Activated CD4-positive, alpha-beta memory T cell treated with anti-CD3 and anti-CD28 coated beads, Interleukin-2, amount 10 ng/mL, durations not matched to agents 7 days and 5 days (primary cell): Measurements from ENCODE around the gene MRFAP1. TPM values are rescaled to one million over a fixed set of nuclear protein-coding genes. Genes with fewer than 3 reads are reported as not detected.

Experiments used
- CTCF ChIA-PET: fragments of 350-600 bp; sonication (Branson Sonifier 250); formaldehyde crosslinking; loops from one replicate; lab custom pipeline; 2021; ENCODE audit warnings: antibody characterized with exemption, inconsistent platforms; lab: Charles Lee
- POLR2A ChIA-PET: fragments of 350-600 bp; sonication (Branson Sonifier 250); formaldehyde crosslinking; loops from one replicate; lab custom pipeline; 2021; ENCODE audit warnings: antibody characterized with exemption; lab: Charles Lee
- DNase-seq: peaks from one replicate; pipeline ENCODE4 v3.0.0-alpha.2; 2020
- H3K27ac Mint-ChIP-seq: one replicate; pipeline ENCODE4 v1.8.0; 2021; ENCODE audit warnings: mild to moderate bottlenecking, mixed read lengths
- H3K27me3 Mint-ChIP-seq: one replicate; pipeline ENCODE4 v1.8.0; 2021; ENCODE audit warnings: mixed read lengths
- H3K36me3 Mint-ChIP-seq: one replicate; pipeline ENCODE4 v1.8.0; 2021; ENCODE audit warnings: low read depth, mixed read lengths
- H3K4me1 Mint-ChIP-seq: one replicate; pipeline ENCODE4 v1.8.0; 2021; ENCODE audit warnings: mixed read lengths
- H3K4me3 Mint-ChIP-seq: one replicate; pipeline ENCODE4 v1.8.0; 2021; ENCODE audit warnings: mild to moderate bottlenecking, mixed read lengths
- H3K9me3 Mint-ChIP-seq: one replicate; pipeline ENCODE4 v1.8.0; 2021; ENCODE audit warnings: mixed read lengths
- total RNA-seq, 2 experiments: library from RNA; stranded (reverse); gene quantifications; one replicate each; pipeline ENCODE4 v1.2.3, GENCODE V29; 2021

The MRFAP1 gene
- total RNA-seq, 2 experiments from 2014 or later: 142 to 144 TPM

DNA sequence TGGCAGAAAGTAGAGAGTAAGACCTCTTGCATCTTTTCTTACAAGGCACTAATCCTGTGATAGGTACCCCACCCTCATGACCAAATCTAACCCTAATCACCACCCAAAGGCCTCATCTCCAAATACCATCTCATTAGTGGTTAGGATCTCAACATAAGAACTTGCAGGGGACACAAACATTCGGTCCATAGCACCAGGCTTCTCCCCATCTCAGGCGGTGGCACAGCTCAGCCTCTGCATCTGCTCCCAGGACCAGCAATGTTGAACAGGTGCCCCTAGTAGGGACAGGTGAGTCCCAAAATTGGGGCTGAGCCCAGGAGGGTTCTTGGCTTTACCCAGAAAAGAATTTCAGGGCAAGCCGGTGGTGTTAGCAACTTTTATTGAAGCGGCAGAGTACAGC is 8.4 kb upstream of the MRFAP1 start:
- Mint-ChIP-seq H3K4me1 (peaks cover 4% of the 10 kb centered on the region), H3K9me3 (no peaks in the 10 kb centered on the region), H3K36me3 (no peaks in the 10 kb centered on the region), H3K27me3 (no peaks in the 10 kb centered on the region), H3K27ac (no peak overlapping the region), H3K4me3 (no peak overlapping the region)
- ChIA-PET CTCF (no interaction called here), POLR2A (interaction anchor here (1.4 kb wide), 1 partner anchor 9 kb away, joined by 4 read pairs; the partner anchor contains the start of gene MRFAP1)
- DNase-seq: no peak

- ChIA-PET POLR2A (interaction anchor here (1.0 to 1.2 kb wide), 2 partner anchors 40 to 75 kb away, joined by 3 read pairs; a partner anchor contains a TSS), CTCF (interaction anchor here (1.3 to 1.4 kb wide), 2 partner anchors 31 to 59 kb away, joined by 3 to 5 read pairs; partner anchors contain the start of gene MAN2B2)
- H3K27me3 Mint-ChIP-seq: no peaks in the 10 kb centered on the region
- no peak overlapping the region for H3K4me3 Mint-ChIP-seq
- no peaks in the 10 kb centered on the region for H3K36me3 Mint-ChIP-seq
- H3K9me3 Mint-ChIP-seq: peaks cover under 1% of the 10 kb centered on the region
- DNase-seq: no peak
- peaks cover 4% of the 10 kb centered on the region for H3K4me1 Mint-ChIP-seq
- H3K27ac Mint-ChIP-seq: no peak overlapping the region
Measured at GRCh38 chr4:6633091-6633906, 7.2 kb upstream of the MRFAP1 start.

DNA sequence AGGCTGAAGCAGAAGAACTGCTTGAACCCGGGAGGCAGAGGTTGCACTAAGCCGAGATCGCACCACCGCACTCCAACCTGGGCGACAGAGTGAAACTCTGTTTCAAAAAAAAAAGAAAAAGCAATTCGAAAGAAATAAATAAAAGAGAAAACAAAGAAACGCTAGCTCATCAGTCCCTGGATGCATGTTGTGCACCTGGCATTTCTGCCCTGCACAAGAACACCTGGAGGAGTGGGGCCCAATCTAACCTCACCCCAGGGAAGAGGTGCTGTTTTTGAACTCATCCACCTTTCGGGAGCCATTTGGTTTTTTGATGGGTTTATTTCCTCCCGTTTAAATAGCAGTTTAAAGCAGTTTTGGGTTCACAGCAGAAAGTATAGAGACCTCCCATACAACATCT is 5.7 kb upstream of the MRFAP1 start:
- DNase-seq: no peak

DNA sequence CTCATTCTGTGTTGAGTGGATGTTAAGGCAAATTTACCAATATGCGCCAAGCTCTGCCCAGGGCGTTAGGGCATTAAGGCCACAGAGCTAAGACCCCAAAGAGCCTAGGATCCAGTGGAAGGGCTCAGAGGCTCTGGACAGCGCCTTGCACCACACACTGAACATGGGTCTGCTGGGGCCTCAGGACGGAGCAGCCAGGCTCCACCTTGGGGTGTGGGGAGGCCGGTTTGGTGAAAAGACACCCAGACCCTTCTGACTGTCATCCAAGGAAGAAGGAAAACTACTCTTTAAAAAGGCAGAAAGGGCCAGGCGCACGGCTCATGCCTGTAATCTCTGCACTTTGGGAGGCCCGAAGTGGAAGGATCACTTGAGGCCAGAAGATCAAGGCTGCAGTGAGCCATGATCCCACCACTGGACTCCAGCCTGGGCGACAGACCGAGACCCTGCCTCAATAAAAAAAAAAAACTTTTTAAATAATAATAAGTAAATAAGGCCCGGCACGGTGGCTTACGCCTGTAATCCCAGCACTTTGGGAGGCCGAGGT is 1.3 kb upstream of the MRFAP1 start:
- peaks cover 3% of the 10 kb centered on the region for H3K9me3 Mint-ChIP-seq
- no peaks in the 10 kb centered on the region for H3K27me3 Mint-ChIP-seq
- no peak overlapping the region for H3K4me3 Mint-ChIP-seq
- H3K36me3 Mint-ChIP-seq: peaks cover 37% of the 10 kb centered on the region
- H3K27ac Mint-ChIP-seq: no peak overlapping the region
- DNase-seq: no peak
- ChIA-PET CTCF (interaction anchor here (0.6 to 3.3 kb wide), 5 partner anchors 35 to 259 kb away, joined by 3 to 22 read pairs (median 6); partner anchors contain the start of gene MAN2B2), POLR2A (interaction anchor here (1.5 to 6.1 kb wide), 4 partner anchors 27 to 459 kb away, joined by 3 to 145 read pairs (median 22); partner anchors contain the start of gene MRFAP1L1)
- peaks cover 23% of the 10 kb centered on the region for H3K4me1 Mint-ChIP-seq

More for the DNA sequence above, 5.7 kb upstream of the MRFAP1 start:
- POLR2A ChIA-PET: interaction anchor here (1.2 kb wide), 1 partner anchor 39 kb away, joined by 3 read pairs; a partner anchor contains a TSS
- Mint-ChIP-seq H3K4me1 (peaks cover 4% of the 10 kb centered on the region), H3K27me3 (no peaks in the 10 kb centered on the region), H3K27ac (no peak overlapping the region), H3K4me3 (no peak overlapping the region), H3K36me3 (no peaks in the 10 kb centered on the region), H3K9me3 (peaks cover 3% of the 10 kb centered on the region)
- CTCF ChIA-PET: interaction anchor here (1.3 kb wide), 1 partner anchor 29 kb away, joined by 5 read pairs; no protein-coding TSS in a partner anchor

DNA sequence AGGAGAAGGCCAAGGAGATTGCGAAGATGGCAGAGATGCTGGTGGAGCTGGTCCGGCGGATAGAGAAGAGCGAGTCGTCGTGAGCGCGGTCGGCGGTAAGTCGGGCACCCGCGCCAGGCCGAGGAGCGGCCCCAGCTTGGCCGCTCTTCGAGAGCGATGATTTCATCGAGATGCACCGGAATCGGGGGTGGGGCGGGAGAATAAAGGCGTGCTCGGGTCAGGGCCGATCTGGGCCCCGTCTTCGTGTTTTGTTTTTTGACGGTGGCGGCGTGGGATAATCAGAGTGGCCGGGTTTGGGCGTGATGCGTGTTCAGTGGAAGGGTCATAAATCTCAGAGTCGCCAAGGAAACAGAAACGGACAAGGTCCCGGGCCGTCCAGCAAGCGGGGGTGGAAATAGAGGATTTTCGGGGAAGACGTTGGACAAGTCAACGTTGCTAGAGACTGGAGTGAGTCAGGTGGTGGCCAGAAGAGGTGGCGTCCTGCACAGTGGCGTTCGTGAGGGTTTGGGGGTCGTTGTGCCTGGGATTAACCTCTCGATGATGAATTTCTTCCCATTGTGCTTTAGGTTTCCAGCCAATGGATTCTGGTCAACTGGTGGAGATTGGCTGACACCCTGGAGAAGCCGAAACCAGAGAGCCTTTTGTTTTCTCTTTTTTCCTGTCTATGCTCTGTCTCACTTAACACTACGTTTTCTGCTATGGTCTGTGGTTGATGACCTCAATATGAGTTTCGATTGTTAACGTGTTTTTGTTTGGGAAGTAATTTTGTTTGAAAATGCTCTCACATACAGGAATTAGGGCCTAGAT is 882 bp downstream of the MRFAP1 start:
- POLR2A ChIA-PET: interaction anchor here (0.7 to 6.1 kb wide), 40 partner anchors 9 to 461 kb away, joined by 3 to 145 read pairs (median 4); partner anchors contain the start of genes BLOC1S4, GRPEL1, KIAA0232 and MAN2B2
- DNase-seq: peak; percentile 53
- Mint-ChIP-seq H3K9me3 (peaks cover 3% of the 10 kb centered on the region), H3K36me3 (peaks cover 37% of the 10 kb centered on the region), H3K27ac (peak overlapping the region; percentile 100), H3K4me1 (peaks cover 23% of the 10 kb centered on the region), H3K4me3 (peak overlapping the region; percentile 98), H3K27me3 (no peaks in the 10 kb centered on the region)
- CTCF ChIA-PET: interaction anchor here (0.8 to 3.3 kb wide), 11 partner anchors 15 to 232 kb away, joined by 3 to 22 read pairs (median 5); partner anchors contain the start of gene MAN2B2

DNA sequence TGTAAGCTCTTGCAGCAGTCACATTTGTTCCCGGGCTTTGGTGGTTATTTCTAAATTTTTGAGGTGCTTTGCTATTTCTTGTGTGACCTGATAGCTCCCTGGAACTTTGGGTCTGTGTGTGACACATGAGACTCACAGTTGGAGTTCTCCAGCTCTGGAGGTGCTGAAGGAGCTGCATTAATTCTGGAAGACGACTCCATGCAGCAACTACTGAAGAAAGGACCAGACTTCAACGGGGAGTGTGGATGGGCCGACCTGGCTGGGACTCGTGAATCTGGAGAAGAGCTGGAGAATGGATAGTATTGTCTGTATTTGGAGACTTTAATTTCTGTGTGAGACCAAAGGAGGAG is 1.5 kb downstream of the MRFAP1 start:
- POLR2A ChIA-PET: interaction anchor here (0.5 to 6.1 kb wide), 17 partner anchors 9 to 264 kb away, joined by 3 to 145 read pairs (median 6); partner anchors contain the start of genes BLOC1S4, MAN2B2, MRFAP1L1 and S100P
- no peaks in the 10 kb centered on the region for H3K27me3 Mint-ChIP-seq
- peaks cover 37% of the 10 kb centered on the region for H3K36me3 Mint-ChIP-seq
- peaks cover 23% of the 10 kb centered on the region for H3K4me1 Mint-ChIP-seq
- DNase-seq: no peak
- peak overlapping the region; percentile 100 for H3K27ac Mint-ChIP-seq
- peaks cover 3% of the 10 kb centered on the region for H3K9me3 Mint-ChIP-seq
- H3K4me3 Mint-ChIP-seq: peak overlapping the region; percentile 98
- CTCF ChIA-PET: interaction anchor here (1.0 to 3.3 kb wide), 5 partner anchors 17 to 232 kb away, joined by 4 to 22 read pairs (median 5); a partner anchor contains a TSS

- H3K27me3 Mint-ChIP-seq: no peaks in the 10 kb centered on the region
- no peak overlapping the region for H3K4me3 Mint-ChIP-seq
- no peak for DNase-seq
- POLR2A ChIA-PET: interaction anchor here (1.2 to 6.1 kb wide), 4 partner anchors 21 to 68 kb away, joined by 4 to 145 read pairs (median 24); partner anchors contain the start of gene MAN2B2
- peaks cover 37% of the 10 kb centered on the region for H3K36me3 Mint-ChIP-seq
- CTCF ChIA-PET: interaction anchor here (2.6 kb wide), 1 partner anchor 16 kb away, joined by 9 read pairs; no protein-coding TSS in a partner anchor
- H3K4me1 Mint-ChIP-seq: peaks cover 23% of the 10 kb centered on the region
- H3K9me3 Mint-ChIP-seq: peaks cover 2% of the 10 kb centered on the region
- H3K27ac Mint-ChIP-seq: no peak overlapping the region
Measured at GRCh38 chr4:6643141-6643847, 2.8 kb downstream of the MRFAP1 start.

DNA sequence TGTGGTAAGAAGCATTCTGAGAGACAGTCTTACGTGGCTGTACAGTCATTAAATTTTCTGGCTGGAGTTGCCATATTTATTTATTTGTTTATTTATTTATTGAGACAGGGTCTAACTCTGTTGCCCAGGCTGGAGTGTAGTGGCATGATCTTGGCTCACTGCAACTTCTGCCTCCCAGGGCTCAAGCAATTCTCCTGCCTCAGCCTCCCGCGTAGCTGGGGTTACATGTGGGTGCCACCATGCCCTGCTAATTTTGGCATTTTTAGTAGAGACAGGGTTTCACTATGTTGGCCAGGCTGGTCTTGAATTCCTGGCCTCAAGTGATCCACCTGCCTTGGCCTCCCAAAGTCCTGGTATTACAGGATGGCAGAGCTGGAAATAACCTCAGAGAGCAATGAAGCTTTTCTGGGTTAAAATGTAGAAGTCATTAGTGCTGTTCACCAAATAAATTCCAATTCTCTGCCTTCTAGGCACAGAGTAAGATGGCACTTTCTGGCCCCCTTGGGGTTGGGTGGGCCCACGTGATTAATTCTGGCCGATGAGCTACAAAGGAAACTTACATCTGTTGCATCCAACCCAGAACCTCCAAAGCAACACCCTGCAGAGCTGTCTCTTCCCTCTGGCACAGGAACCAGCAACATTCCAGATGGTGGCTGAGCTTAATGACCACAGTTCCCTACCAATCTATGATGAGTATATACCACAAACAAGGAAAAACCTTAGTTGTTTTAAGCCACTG is 4.5 kb downstream of the MRFAP1 start:
- CTCF ChIA-PET: no interaction called here
- DNase-seq: no peak
- Mint-ChIP-seq H3K9me3 (no peaks in the 10 kb centered on the region), H3K27ac (no peak overlapping the region), H3K36me3 (peaks cover 37% of the 10 kb centered on the region), H3K4me1 (peaks cover 23% of the 10 kb centered on the region), H3K4me3 (no peak overlapping the region), H3K27me3 (no peaks in the 10 kb centered on the region)
- POLR2A ChIA-PET: interaction anchor here (0.8 to 1.2 kb wide), 2 partner anchors 14 to 29 kb away, joined by 3 to 5 read pairs; a partner anchor contains a TSS

DNA sequence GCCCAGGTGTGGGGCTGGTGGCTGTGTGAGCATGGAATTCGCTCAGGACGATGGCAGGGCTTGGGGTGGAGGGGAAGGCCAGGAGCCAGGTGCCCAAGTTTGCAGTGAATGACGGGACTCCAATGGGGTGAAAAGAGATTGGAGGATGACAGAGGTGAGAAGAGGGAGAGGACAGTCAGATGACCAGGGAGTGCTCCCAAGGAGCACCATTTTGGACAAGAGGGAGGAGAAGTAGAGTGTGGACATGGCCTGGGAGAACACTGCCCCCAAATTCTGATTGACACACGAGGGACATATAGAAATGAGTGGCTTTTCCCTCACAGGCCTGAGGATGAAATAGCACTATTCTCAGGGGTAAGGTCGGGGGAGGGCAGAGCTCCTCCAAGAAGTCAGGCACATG is 6.7 kb downstream of the MRFAP1 start:
- Mint-ChIP-seq H3K4me1 (peaks cover 13% of the 10 kb centered on the region), H3K9me3 (no peaks in the 10 kb centered on the region), H3K4me3 (no peak overlapping the region), H3K27me3 (no peaks in the 10 kb centered on the region), H3K27ac (no peak overlapping the region), H3K36me3 (peaks cover 16% of the 10 kb centered on the region)
- no peak for DNase-seq
- CTCF ChIA-PET: interaction anchor here (0.9 kb wide), 1 partner anchor 21 kb away, joined by 3 read pairs; no protein-coding TSS in a partner anchor
- POLR2A ChIA-PET: no interaction called here

DNA sequence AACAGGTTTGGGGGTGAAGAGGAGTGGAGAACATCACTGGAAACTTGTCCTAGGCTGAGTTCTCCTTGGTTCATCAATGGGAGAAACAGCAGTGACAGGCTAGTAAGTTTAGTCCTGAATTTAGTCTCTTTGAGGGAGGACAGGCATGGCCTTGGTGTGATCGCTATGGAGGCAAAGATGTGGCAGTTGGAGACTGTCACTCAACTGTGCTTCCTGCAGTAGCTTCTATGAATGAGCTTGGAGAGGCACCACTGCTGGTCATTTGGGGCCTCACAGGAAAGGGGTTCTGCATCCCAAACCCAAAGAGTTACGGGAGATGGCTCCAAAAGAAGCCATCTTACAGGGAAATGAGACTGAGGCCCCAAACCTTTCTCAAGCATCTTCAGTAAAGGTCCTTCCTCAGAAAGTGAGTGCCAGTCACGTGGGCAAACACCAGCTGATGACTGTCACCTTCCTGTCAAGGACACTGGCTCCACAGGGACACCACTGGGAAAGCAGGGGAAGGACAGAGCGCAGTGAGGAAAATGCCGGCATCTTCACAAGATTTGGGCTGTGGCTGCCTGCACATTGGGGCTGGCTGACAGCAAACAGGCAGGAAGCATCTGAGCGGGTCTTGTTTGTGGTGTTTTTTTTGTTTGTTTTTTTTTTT is 7.2 kb downstream of the MRFAP1 start:
- ChIA-PET CTCF (interaction anchor here (0.9 kb wide), 1 partner anchor 22 kb away, joined by 3 read pairs; no protein-coding TSS in a partner anchor), POLR2A (no interaction called here)
- peaks cover 12% of the 10 kb centered on the region for H3K36me3 Mint-ChIP-seq
- H3K4me3 Mint-ChIP-seq: no peak overlapping the region
- H3K9me3 Mint-ChIP-seq: no peaks in the 10 kb centered on the region
- DNase-seq: no peak
- no peaks in the 10 kb centered on the region for H3K27me3 Mint-ChIP-seq
- H3K4me1 Mint-ChIP-seq: peaks cover 8% of the 10 kb centered on the region
- H3K27ac Mint-ChIP-seq: no peak overlapping the region

DNA sequence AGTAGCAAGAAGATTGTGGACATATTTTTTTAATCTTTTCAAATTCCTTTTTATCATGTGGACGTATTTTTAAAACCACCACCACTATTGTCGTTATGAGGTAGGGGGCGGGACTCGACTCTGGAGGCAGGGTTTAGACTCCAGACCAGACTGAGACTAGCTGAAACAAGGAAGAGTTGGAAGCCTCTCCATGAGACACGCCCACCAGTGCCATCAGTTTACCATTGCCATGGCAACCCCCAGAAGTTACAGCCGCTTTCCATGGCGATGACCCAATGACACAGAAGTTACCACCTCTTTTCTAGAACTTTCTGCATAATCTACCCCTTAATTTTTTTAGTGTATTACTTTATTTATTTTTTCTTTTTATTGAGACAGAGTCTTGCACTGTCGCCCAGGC is 8.7 kb downstream of the MRFAP1 start:
- ChIA-PET CTCF (no interaction called here), POLR2A (no interaction called here)
- H3K27ac Mint-ChIP-seq: no peak overlapping the region
- H3K36me3 Mint-ChIP-seq: no peaks in the 10 kb centered on the region
- no peaks in the 10 kb centered on the region for H3K27me3 Mint-ChIP-seq
- H3K4me3 Mint-ChIP-seq: no peak overlapping the region
- no peak for DNase-seq
- H3K9me3 Mint-ChIP-seq: no peaks in the 10 kb centered on the region
- no peaks in the 10 kb centered on the region for H3K4me1 Mint-ChIP-seq
